Vagina (tissue), 2 donors: ENCODE data around the gene ADAMTS9. TPM values are rescaled to one million over a fixed set of nuclear protein-coding genes. Genes with fewer than 3 reads are reported as not detected.

Experiments used
- DNase-seq, 2 donors: peaks; one replicate each; pipeline ENCODE4 v3.0.0-alpha.2; 2017; ENCODE audit errors: extremely low spot score in 2 of 2
- H3K27ac ChIP-seq: fragments of 200-600 bp; sonication (generic); one replicate; pipeline ENCODE4 v1.5.1; 2019
- H3K27me3 ChIP-seq: fragments of 200-600 bp; sonication (generic); one replicate; pipeline ENCODE4 v1.5.1; 2019
- H3K36me3 ChIP-seq, 2 donors: fragments of 200-600 bp; sonication (generic); one replicate each; pipeline ENCODE4 v1.5.1; 2017 to 2019
- H3K4me1 ChIP-seq: fragments of 200-600 bp; sonication (generic); one replicate; pipeline ENCODE4 v1.5.1; 2019
- H3K4me3 ChIP-seq, 2 donors: fragments of 200-600 bp; sonication (generic); 1 replicate in 1 of 2; 2 replicates in 1 of 2; pipeline ENCODE4 v1.5.1; 2016 to 2019
- H3K9me3 ChIP-seq: fragments of 200-600 bp; sonication (generic); one replicate; pipeline ENCODE4 v1.5.1; 2019
- POLR2A ChIP-seq, 2 donors: fragments of 450-650 bp; IDR thresholded peaks; one replicate each; pipeline ENCODE4 v1.6.1; 2017; ENCODE audit warnings: antibody characterized with exemption in 2 of 2, mild to moderate bottlenecking in 2 of 2, moderate library complexity in 2 of 2
- POLR2AphosphoS5 ChIP-seq, 2 donors: sonication (generic); formaldehyde crosslinking; IDR thresholded peaks; one replicate each; pipeline ENCODE4 v1.9.0; 2017; ENCODE audit warnings: antibody characterized with exemption in 2 of 2, mild to moderate bottlenecking in 2 of 2, low read depth in 1 of 2; ENCODE audit not compliant: insufficient read depth in 1 of 2
- intact Hi-C: fragments of 100-400 bp; cut with DNase I; formaldehyde crosslinking; loops from one replicate; pipeline ENCODE4 v1.15.1; 2023
- total RNA-seq: library from RNA; depleted of rRNA; stranded (reverse); fragments of >200 nt; gene quantifications from one replicate; pipeline ENCODE4 v1.2.3, GENCODE V29; 2016
- TF ChIP-seq, protein P1 (sequence below), 3 experiments: fragments of 450-650 bp in 2 of 3; fragments of 200-600 bp in 1 of 3; sonication (generic) in 1 of 3; IDR thresholded peaks; one replicate each; pipeline ENCODE4 v1.5.1; 2017 to 2019; ENCODE audit warnings: antibody characterized with exemption in 3 of 3, mild to moderate bottlenecking in 2 of 3, moderate library complexity in 2 of 3

The ADAMTS9 gene
- total RNA-seq, 1 donor from 2014 or later, result 118 TPM

DNA sequence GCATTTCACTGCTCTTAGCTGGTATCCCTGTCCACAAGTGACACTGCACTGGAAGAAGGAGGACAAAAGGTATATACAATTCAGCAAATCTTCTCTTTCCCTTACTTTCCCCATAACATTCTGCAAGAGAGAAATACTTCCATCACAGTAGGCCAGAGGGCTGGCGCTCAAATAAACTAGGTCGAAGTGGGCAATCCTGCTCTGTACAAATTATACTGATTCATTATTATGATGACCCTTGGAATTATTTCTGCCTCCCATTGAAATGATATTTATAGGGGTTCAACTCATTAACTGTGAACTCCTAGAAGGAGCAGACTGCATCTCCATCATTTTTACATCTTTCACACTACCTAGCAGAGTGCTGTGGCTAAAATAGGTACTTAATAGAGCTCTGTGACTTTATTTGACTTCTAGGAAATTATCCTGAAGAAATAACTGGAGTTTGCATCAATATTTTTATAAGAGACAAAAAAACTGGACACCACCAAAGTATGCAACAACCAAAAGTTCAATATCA, 80.7 kb downstream of the ADAMTS9 start:
- no peak overlapping the region for H3K27ac ChIP-seq
- no peak for DNase-seq
- H3K27me3 ChIP-seq, result no peaks in the 10 kb centered on the region

GRCh38 chr3:64604313-64604712, 83.5 kb downstream of the ADAMTS9 start:
- Histone ChIP-seq H3K4me3 (no peak overlapping the region), H3K9me3 (no peaks in the 10 kb centered on the region), H3K36me3 (peaks cover 0 to 5% of the 10 kb centered on the region in 2 donors), H3K27ac (no peak overlapping the region), H3K27me3 (no peaks in the 10 kb centered on the region), H3K4me1 (no peaks in the 10 kb centered on the region)
- DNase-seq, result no peak
- TF ChIP-seq POLR2A (IDR thresholded peaks at IDR 0.05), result no peak
- TF ChIP-seq, protein P1, sequence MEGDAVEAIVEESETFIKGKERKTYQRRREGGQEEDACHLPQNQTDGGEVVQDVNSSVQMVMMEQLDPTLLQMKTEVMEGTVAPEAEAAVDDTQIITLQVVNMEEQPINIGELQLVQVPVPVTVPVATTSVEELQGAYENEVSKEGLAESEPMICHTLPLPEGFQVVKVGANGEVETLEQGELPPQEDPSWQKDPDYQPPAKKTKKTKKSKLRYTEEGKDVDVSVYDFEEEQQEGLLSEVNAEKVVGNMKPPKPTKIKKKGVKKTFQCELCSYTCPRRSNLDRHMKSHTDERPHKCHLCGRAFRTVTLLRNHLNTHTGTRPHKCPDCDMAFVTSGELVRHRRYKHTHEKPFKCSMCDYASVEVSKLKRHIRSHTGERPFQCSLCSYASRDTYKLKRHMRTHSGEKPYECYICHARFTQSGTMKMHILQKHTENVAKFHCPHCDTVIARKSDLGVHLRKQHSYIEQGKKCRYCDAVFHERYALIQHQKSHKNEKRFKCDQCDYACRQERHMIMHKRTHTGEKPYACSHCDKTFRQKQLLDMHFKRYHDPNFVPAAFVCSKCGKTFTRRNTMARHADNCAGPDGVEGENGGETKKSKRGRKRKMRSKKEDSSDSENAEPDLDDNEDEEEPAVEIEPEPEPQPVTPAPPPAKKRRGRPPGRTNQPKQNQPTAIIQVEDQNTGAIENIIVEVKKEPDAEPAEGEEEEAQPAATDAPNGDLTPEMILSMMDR (IDR thresholded peaks at IDR 0.05), result no peak
- TF ChIP-seq POLR2AphosphoS5 (IDR thresholded peaks at IDR 0.05; ENCODE audit: insufficient read depth in 1 of 2, low read depth in 1 of 2), result no peak
- intact Hi-C loops, result no loop called here

More for the DNA sequence above, 80.7 kb downstream of the ADAMTS9 start:
- Histone ChIP-seq H3K9me3 (no peaks in the 10 kb centered on the region), H3K4me3 (no peak overlapping the region), H3K36me3 (peaks cover 0 to 5% of the 10 kb centered on the region in 2 donors), H3K4me1 (no peaks in the 10 kb centered on the region)
- TF ChIP-seq, protein P1 (IDR thresholded peaks at IDR 0.05), result no peak
- intact Hi-C loops, result no loop called here

DNA sequence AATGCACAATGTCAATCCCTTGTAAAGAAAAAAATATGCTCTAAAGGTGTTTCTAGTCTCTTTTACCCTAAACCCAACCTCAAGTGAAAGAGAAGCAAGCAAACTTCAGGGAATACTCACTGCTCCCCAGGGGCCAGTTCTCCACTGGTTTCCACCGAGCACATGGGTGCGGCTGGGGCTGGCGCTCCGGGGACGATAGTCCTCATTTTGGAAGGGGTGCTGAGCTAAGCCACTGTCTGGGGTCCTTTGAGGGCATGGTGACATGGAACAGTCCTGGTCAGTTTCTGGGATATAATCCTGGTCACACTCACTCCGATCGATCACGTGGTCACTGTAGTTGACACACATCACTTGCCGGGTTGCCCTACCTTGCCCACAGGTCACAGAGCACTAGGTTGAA, 86.0 kb downstream of the ADAMTS9 start:
- Histone ChIP-seq H3K36me3 (peaks cover 0 to 5% of the 10 kb centered on the region in 2 donors), H3K4me3 (no peak overlapping the region), H3K9me3 (no peaks in the 10 kb centered on the region), H3K27ac (no peak overlapping the region), H3K27me3 (no peaks in the 10 kb centered on the region), H3K4me1 (no peaks in the 10 kb centered on the region)
- DNase-seq, result no peak
- intact Hi-C loops, result no loop called here
- TF ChIP-seq, protein P1 (IDR thresholded peaks at IDR 0.05), result no peak
- TF ChIP-seq POLR2A (IDR thresholded peaks at IDR 0.05) (no peak), POLR2AphosphoS5 (IDR thresholded peaks at IDR 0.05; ENCODE audit: insufficient read depth in 1 of 2, low read depth in 1 of 2) (no peak)

DNA sequence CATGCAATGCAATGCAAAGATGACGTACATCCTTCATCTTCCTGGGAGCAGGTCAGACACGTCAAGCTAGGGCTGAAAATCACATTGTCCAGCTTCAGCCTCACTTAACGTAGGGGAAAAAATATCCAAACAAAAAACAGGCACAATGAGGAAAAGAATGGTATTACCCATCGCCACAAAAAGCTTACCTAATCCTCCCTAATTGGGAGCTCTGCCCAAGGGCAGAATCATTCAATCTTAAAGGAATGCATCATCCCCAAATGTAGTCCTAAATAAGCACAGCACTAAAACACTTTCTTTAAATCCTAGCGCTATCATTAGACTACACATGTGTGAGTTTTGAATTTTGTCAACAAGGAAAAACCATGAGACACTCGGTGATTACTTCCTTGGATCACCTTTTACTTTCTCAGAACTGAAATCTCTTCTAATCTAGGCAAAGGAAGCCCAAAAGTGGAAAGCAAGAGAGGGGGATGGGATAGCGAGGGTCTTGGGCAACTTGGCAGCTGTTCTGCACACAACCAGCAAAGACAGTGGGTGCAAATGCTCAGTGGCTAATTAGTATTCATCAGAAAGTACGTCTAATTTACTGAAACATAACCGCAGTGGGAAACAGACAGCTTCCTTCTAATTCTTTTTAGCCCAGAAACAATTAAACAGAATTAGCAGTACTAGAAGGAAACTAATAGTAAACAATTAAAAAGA, 87.4 kb downstream of the ADAMTS9 start:
- intact Hi-C loops, result no loop called here
- no peaks in the 10 kb centered on the region for H3K27me3 ChIP-seq
- DNase-seq, result no peak
- H3K9me3 ChIP-seq, result no peaks in the 10 kb centered on the region
- no peak for TF ChIP-seq POLR2AphosphoS5 (IDR thresholded peaks at IDR 0.05; ENCODE audit: insufficient read depth in 1 of 2, low read depth in 1 of 2)
- TF ChIP-seq, protein P1 (IDR thresholded peaks at IDR 0.05), result no peak
- no peak for TF ChIP-seq POLR2A (IDR thresholded peaks at IDR 0.05)
- no peak overlapping the region for H3K4me3 ChIP-seq
- H3K36me3 ChIP-seq, result peaks cover 0 to 5% of the 10 kb centered on the region in 2 donors
- no peaks in the 10 kb centered on the region for H3K4me1 ChIP-seq
- H3K27ac ChIP-seq, result no peak overlapping the region

GRCh38 chr3:64599651-64600050, 88.1 kb downstream of the ADAMTS9 start:
- TF ChIP-seq, protein P1 (IDR thresholded peaks at IDR 0.05), result no peak
- TF ChIP-seq POLR2AphosphoS5 (IDR thresholded peaks at IDR 0.05; ENCODE audit: insufficient read depth in 1 of 2, low read depth in 1 of 2), result no peak
- TF ChIP-seq POLR2A (IDR thresholded peaks at IDR 0.05), result no peak
- no peaks in the 10 kb centered on the region for H3K4me1 ChIP-seq
- H3K27ac ChIP-seq, result no peak overlapping the region
- no peak for DNase-seq
- no peak overlapping the region for H3K4me3 ChIP-seq
- H3K36me3 ChIP-seq, result peaks cover 0 to 5% of the 10 kb centered on the region in 2 donors
- H3K9me3 ChIP-seq, result no peaks in the 10 kb centered on the region
- intact Hi-C loops, result no loop called here
- no peaks in the 10 kb centered on the region for H3K27me3 ChIP-seq
